ENCODE measurements around the gene SCGB1A1. TPM values are rescaled to one million over a fixed set of nuclear protein-coding genes. Genes with fewer than 3 reads are reported as not detected.

The SCGB1A1 gene
- total and polyA plus RNA-seq, 2 of the 13 experiments (the other 11 are each of a cell fraction or from before 2014, with no cell fraction given): not detected

GRCh38 chr11:62438641-62439040, 19.8 kb downstream of the SCGB1A1 start (continued):
- TF ChIP-seq PAXIP1 (CRISPR knock-in tag; conservative IDR thresholded peaks at IDR 0.05) (peak; percentile 92), GFI1 (CRISPR knock-in tag; IDR thresholded peaks at IDR 0.05; ENCODE audit: borderline replicate concordance) (peak; percentile 47; the same call in 1 of the 2 replicates), SOX6 (IDR thresholded peaks at IDR 0.05) (no peak), SOX6 (CRISPR knock-in tag; IDR thresholded peaks at IDR 0.05) (peak; percentile 87), TEAD3 (CRISPR knock-in tag; optimal IDR thresholded peaks at IDR 0.05; ENCODE audit: borderline replicate concordance) (peak; percentile 63), SALL1 (CRISPR knock-in tag; IDR thresholded peaks at IDR 0.05) (peak; percentile 94), ZNF280D (CRISPR knock-in tag; IDR thresholded peaks at IDR 0.05) (peak; percentile 66; the same call in 1 of the 2 replicates), RBM39 (IDR thresholded peaks at IDR 0.05; ENCODE audit: low read depth, low read length, poor library complexity, severe bottlenecking) (no peak), MLX (CRISPR knock-in tag; IDR thresholded peaks at IDR 0.05) (peak; percentile 98), ARNTL (CRISPR knock-in tag; IDR thresholded peaks at IDR 0.05) (peak; percentile 39; the same call in 1 of the 2 replicates), LRRFIP1 (CRISPR knock-in tag; conservative IDR thresholded peaks at IDR 0.05) (no peak), FOXO1 (CRISPR knock-in tag; IDR thresholded peaks at IDR 0.05) (peak; percentile 56; the same call in 1 of the 2 replicates), TGIF2 (CRISPR knock-in tag; IDR thresholded peaks at IDR 0.05) (no peak), ARID3A (IDR thresholded peaks at IDR 0.05; ENCODE audit: low read depth, low read length) (peak; percentile 59; the same call in 1 of the 2 replicates), FOXP4 (CRISPR knock-in tag; IDR thresholded peaks at IDR 0.05) (peak; percentile 66)
